ENCODE measurements around the gene CTXN3. TPM values are rescaled to one million over a fixed set of nuclear protein-coding genes. Genes with fewer than 3 reads are reported as not detected.
"Not testable (repeated sequence)": the region's sequence is repeated elsewhere in the genome, so short reads cannot be mapped to it uniquely, and the experiment has no call there.

The CTXN3 gene
- total and polyA plus RNA-seq, 8 donors: 0.10 to 0.17 TPM; not detected in 6

- no peaks in the 10 kb centered on the region for H3K9me3 ChIP-seq
- no peak overlapping the region for H3K4me3 ChIP-seq
- H3K27me3 ChIP-seq: no peaks in the 10 kb centered on the region
- no peak overlapping the region for H3K27ac ChIP-seq
- no peak for TF ChIP-seq CTCF (IDR thresholded peaks at IDR 0.05)
- H3K4me1 ChIP-seq: no peaks in the 10 kb centered on the region
- intact Hi-C loops (cut with DNase I): no loop called here
- DNase-seq: no peak
- no peak for ATAC-seq
- no peaks in the 10 kb centered on the region for H3K36me3 ChIP-seq
These were observed 24.4 kb downstream of the CTXN3 start for GRCh38 chr5:127673117-127673800.

GRCh38 chr5:127676951-127677350 lies 28.1 kb downstream of the CTXN3 start:
- ATAC-seq; H3K4me3 ChIP-seq; H3K27ac ChIP-seq; H3K36me3 ChIP-seq; H3K4me1 ChIP-seq; DNase-seq; H3K9me3 ChIP-seq; intact Hi-C loops (cut with DNase I); H3K27me3 ChIP-seq: not testable (repeated sequence)

DNA sequence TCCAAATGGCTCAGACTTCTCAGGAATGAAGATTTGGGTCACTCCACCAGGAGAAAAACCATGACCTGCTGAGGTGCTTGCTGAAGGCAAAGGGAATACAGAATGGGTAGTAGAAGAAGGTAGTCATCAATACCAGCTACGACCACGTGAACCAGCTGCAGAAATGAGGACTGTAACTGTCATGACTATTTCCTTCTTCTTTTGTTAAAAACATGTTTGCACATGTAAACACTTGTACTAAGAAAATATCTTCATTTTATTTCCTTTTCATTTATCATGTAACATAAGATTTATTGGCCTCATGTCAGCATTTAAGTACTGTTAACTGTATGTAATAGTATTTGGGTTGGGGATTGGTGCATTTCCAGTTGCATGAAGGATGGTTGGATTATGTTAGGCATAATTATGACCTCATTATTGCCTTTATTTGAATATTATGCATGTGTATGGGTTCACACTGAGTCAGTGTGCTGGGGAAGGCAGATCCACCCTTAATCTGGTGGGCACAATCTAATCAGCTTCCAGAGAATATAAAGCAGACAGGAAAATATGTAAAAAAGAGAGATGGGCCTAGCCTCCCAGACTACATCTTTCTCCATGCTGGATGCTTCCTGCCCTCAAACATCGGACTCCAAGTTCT lies 30.9 kb downstream of the CTXN3 start:
- DNase-seq; ATAC-seq; H3K36me3 ChIP-seq; H3K27ac ChIP-seq; H3K27me3 ChIP-seq; H3K4me3 ChIP-seq; H3K9me3 ChIP-seq; intact Hi-C loops (cut with DNase I); H3K4me1 ChIP-seq: not testable (repeated sequence)

DNA sequence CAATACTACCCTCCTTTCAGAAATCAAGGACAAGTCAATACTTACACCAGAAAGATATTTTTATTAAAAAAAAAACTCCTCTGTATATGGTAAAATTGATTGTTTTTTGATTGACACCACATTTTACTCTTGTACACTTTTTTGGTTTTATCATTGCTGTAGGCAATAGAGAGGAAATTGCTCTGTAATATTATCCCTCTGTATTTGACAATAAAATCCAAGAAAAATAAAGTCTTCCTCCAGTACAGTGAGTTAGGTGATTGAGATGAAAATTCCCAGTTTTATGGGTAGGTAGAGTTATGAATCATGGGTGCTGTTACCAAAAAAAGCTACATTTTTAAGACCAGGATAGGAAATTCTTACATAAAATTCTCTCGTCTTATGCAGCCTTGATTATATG lies 31.7 kb downstream of the CTXN3 start:
- intact Hi-C loops (cut with DNase I): no loop called here
- Histone ChIP-seq H3K4me1 (no peaks in the 10 kb centered on the region), H3K9me3 (no peaks in the 10 kb centered on the region), H3K27me3 (no peaks in the 10 kb centered on the region), H3K27ac (no peak overlapping the region), H3K36me3 (no peaks in the 10 kb centered on the region), H3K4me3 (no peak overlapping the region)
- ATAC-seq: no peak
- no peak for DNase-seq
- TF ChIP-seq CTCF (IDR thresholded peaks at IDR 0.05): no peak

- Histone ChIP-seq H3K4me3 (no peak overlapping the region), H3K9me3 (no peaks in the 10 kb centered on the region), H3K36me3 (no peaks in the 10 kb centered on the region), H3K4me1 (no peaks in the 10 kb centered on the region), H3K27me3 (no peaks in the 10 kb centered on the region), H3K27ac (no peak overlapping the region)
- no peak for DNase-seq
- no peak for ATAC-seq
- intact Hi-C loops (cut with DNase I): no loop called here
- TF ChIP-seq CTCF (IDR thresholded peaks at IDR 0.05): no peak
These were observed 34.1 kb downstream of the CTXN3 start for GRCh38 chr5:127683008-127683407.

DNA sequence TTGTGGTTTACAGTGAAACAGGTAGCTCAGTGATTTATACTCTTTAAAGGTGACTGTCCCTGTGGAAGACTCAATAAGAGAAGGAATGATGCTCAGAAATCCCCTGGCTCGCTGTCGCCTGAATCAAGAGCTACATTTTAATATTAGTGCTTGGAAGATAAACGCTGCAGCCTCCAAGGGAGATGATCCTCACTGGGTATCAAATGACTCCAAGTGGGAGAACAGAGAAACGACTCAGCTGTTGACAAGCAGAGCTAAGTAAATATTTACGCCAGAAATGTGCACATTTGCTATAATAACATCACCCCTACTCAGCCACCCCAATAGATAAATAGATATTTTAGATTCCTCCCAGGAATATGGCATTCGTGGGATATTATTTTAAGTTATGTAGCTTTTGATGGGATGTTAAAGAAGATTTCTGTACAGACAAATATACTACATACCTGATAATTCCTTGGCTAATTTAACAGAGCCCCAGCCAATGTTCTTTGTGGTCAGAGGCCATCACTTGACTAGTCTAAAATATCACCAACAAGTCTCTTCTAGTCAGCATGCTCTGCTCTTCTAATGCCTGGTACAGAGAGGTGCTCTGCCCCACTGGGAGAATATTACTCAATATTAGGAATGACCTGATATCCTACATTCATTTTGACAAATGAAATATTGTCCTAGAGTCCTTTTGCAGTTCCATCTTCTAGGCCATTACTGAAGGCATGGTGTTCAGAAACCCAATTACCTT lies 36.0 kb downstream of the CTXN3 start:
- H3K27me3 ChIP-seq: no peaks in the 10 kb centered on the region
- H3K9me3 ChIP-seq: no peaks in the 10 kb centered on the region
- no peak overlapping the region for H3K27ac ChIP-seq
- intact Hi-C loops (cut with DNase I): no loop called here
- H3K4me3 ChIP-seq: no peak overlapping the region
- ATAC-seq: no peak
- DNase-seq: peak in 1 of 4 donors; percentile 22
- no peaks in the 10 kb centered on the region for H3K4me1 ChIP-seq
- no peak for TF ChIP-seq CTCF (IDR thresholded peaks at IDR 0.05)
- no peaks in the 10 kb centered on the region for H3K36me3 ChIP-seq

Measured in left lung (tissue), 10 donors.